HepG2 (cell line): ENCODE measurements around the gene ZNF281. TPM values are rescaled to one million over a fixed set of nuclear protein-coding genes. Genes with fewer than 3 reads are reported as not detected.

Experiments used
- ATAC-seq: fragments of 200-7000 bp; cut with Tn5 transposase; 3 replicates; pipeline ENCODE4 v1.9.1; 2020; ENCODE audit warnings: mild to moderate bottlenecking, moderate library complexity
- BruUV-seq: library from RNA; stranded (reverse); fragments of 400-500 nt; replicated peaks from 2 replicates; lab custom pipeline; 2021; lab: Mats Ljungman, UMichigan
- CTCF ChIA-PET: fragments of 300-600 bp; formaldehyde crosslinking; extraction: SDS; loops from one replicate; lab custom pipeline; 2021; ENCODE audit warnings: low total read pairs, inconsistent platforms, low intra/inter-chr PET ratio; lab: Yijun Ruan, JAX
- POLR2A ChIA-PET: fragments of 350-600 bp; sonication (Branson Sonifier 250); formaldehyde crosslinking; loops from one replicate; lab custom pipeline; 2020; ENCODE audit warnings: antibody characterized with exemption, inconsistent platforms; lab: Yijun Ruan, JAX
- DNase-seq: peaks from one replicate; pipeline ENCODE4 v3.0.0-alpha.2; 2015; ENCODE audit warnings: low spot score
- FAIRE-seq: peaks from 3 replicates; lab custom pipeline; 2011; peaks lifted over from hg19 to GRCh38; lab: Jason Lieb, UNC
- H2AFZ ChIP-seq: one replicate; pipeline ENCODE4 v1.6.1; 2011; ENCODE audit warnings: low read length, inconsistent platforms
- H3K27ac ChIP-seq: fragments of 300-600 bp; 3 replicates; pipeline ENCODE4 v1.8.0; 2011; ENCODE audit warnings: mixed run types, mild to moderate bottlenecking, mixed read lengths, low read length, inconsistent platforms; ENCODE audit not compliant: insufficient read depth; ENCODE audit errors: extremely low read length
- H3K27me3 ChIP-seq, 2 experiments: fragments of 200-600 bp in 1 of 2; 2 replicates in 1 of 2; 3 replicates in 1 of 2; pipeline versions ENCODE4 v1.6.0 to v1.8.0; 2011; ENCODE audit warnings: low read length in 2 of 2, mild to moderate bottlenecking in 2 of 2, moderate library complexity in 2 of 2, inconsistent platforms in 1 of 2; ENCODE audit not compliant: insufficient read depth in 2 of 2, control insufficient read depth in 1 of 2
- H3K36me3 ChIP-seq, 2 experiments: fragments of 200-600 bp in 1 of 2; replicated peaks in 1 of 2; 2 replicates in 1 of 2; 3 replicates in 1 of 2; pipeline versions ENCODE4 v1.5.1 to v1.8.0; 2011; ENCODE audit warnings: low read length in 2 of 2, inconsistent platforms in 1 of 2; ENCODE audit not compliant: insufficient read depth in 2 of 2, control insufficient read depth in 1 of 2
- H3K4me1 ChIP-seq: 2 replicates; pipeline ENCODE4 v1.5.1; 2012; ENCODE audit warnings: low read length, inconsistent platforms; ENCODE audit not compliant: insufficient read depth
- H3K4me2 ChIP-seq: 2 replicates; pipeline ENCODE4 v1.6.0; 2011; ENCODE audit warnings: low read depth, low read length, inconsistent platforms
- H3K4me3 ChIP-seq, 3 experiments: fragments of 200-600 bp in 1 of 3; sonication (generic), shearing (Covaris generic) in 1 of 3; replicated peaks in 1 of 3; 2 replicates each; pipeline ENCODE4 v1.5.1; 2011 to 2016; ENCODE audit warnings: low read length in 3 of 3, inconsistent platforms in 2 of 3, low read depth in 2 of 3, mild to moderate bottlenecking in 2 of 3, control low read depth in 1 of 3, mixed read lengths in 1 of 3; ENCODE audit not compliant: insufficient read depth in 1 of 3
- H3K79me2 ChIP-seq: one replicate; pipeline ENCODE4 v1.6.1; 2011; ENCODE audit warnings: low read length, inconsistent platforms; ENCODE audit not compliant: insufficient read depth
- H3K9ac ChIP-seq: 2 replicates; pipeline ENCODE4 v1.6.0; 2011; ENCODE audit warnings: mild to moderate bottlenecking, low read depth, low read length, inconsistent platforms; ENCODE audit not compliant: insufficient read depth
- H3K9me3 ChIP-seq: 2 replicates; pipeline ENCODE4 v1.5.1; 2012; ENCODE audit warnings: mild to moderate bottlenecking, low read length
- H4K20me1 ChIP-seq: 2 replicates; pipeline ENCODE4 v1.6.0; 2011; ENCODE audit warnings: inconsistent platforms, mild to moderate bottlenecking, low read length, moderate library complexity; ENCODE audit not compliant: insufficient read depth
- ATF6 ChIP-seq: sonication (generic); formaldehyde crosslinking; conservative IDR thresholded peaks from 2 replicates; pipeline ENCODE4 v1.4.0; 2020; ENCODE audit warnings: missing genetic modification reagents
- MBNL3 ChIP-seq: fragments of 250-450 bp; sonication (Bioruptor Pico); conservative IDR thresholded peaks from 2 replicates; pipeline ENCODE4 v1.8.0; 2022; ENCODE audit warnings: mild to moderate bottlenecking, inconsistent platforms
- MIER3 ChIP-seq: IDR thresholded peaks from 2 replicates; pipeline ENCODE4 v1.6.1; 2016; ENCODE audit warnings: missing compliant biosample characterization, borderline replicate concordance
- PLSCR1 ChIP-seq: sonication (generic); formaldehyde crosslinking; IDR thresholded peaks from 2 replicates; pipeline ENCODE4 v1.5.0; 2020; ENCODE audit warnings: missing genetic modification reagents, mild to moderate bottlenecking, borderline replicate concordance
- PRDM4 ChIP-seq: sonication (generic); formaldehyde crosslinking; IDR thresholded peaks from 2 replicates; pipeline ENCODE4 v1.9.0; 2021; ENCODE audit warnings: missing genetic modification reagents, borderline replicate concordance
- ZMYM2 ChIP-seq: sonication (generic); formaldehyde crosslinking; IDR thresholded peaks from 2 replicates; pipeline ENCODE4 v1.8.0; 2022; ENCODE audit warnings: mild to moderate bottlenecking, missing genetic modification reagents
- ZNF749 ChIP-seq: sonication (generic); formaldehyde crosslinking; IDR thresholded peaks from 2 replicates; pipeline ENCODE4 v1.8.0; 2022; ENCODE audit warnings: mild to moderate bottlenecking, missing genetic modification reagents, moderate library complexity, borderline replicate concordance
- in situ Hi-C: cut with HindIII; loops from 2 replicates; pipeline ENCODE4 v1.10.0; 2017; ENCODE audit warnings: low pct_unique_long_range_greater_than_20kb; ENCODE audit not compliant: extremely low pct_ligation_motif_present
- intact Hi-C: fragments of 100-400 bp; cut with micrococcal nuclease; formaldehyde crosslinking; loops from one replicate; pipeline ENCODE4 v1.10.0; 2022; ENCODE audit not compliant: unreplicated experiment
- polyA plus RNA-seq, 8 experiments: library from polyadenylated mRNA; depleted of rRNA in 3 of 8; stranded (reverse) in 7 of 8; unstranded in 1 of 8; fragments of >200 nt; fragmentation: Illumina TruSeq in 4 of 8; extraction: Trizol in 4 of 8; gene quantifications; 2 replicates each; pipeline versions ENCODE4 v1.2.1 to v1.2.3, GENCODE V29; 2011 to 2016; ENCODE audit warnings: low read depth in 4 of 8, missing spikeins in 1 of 8, mixed read lengths in 1 of 8; ENCODE audit not compliant: insufficient read depth in 1 of 8
- total RNA-seq, 5 experiments: library from RNA; depleted of rRNA; stranded (reverse); fragments of >200 nt; fragmentation: Illumina TruSeq; extraction: Trizol; gene quantifications; 2 replicates each; pipeline ENCODE4 v1.2.3, GENCODE V29; 2016; ENCODE audit warnings: low read depth in 1 of 5

ZNF281 gene
- total and polyA plus RNA-seq, 2 of the 13 experiments (the other 11 are each of a cell fraction or from before 2014, with no cell fraction given): 7.7 to 20.6 TPM

- ATAC-seq (no peak), DNase-seq (no peak), FAIRE-seq (no peak)
- peak overlapping the region; percentile 57; the same call in 1 of the 2 replicates for H3K4me2 ChIP-seq
- no peak overlapping the region for H3K9ac ChIP-seq
- no peaks in the 10 kb centered on the region for H3K36me3 ChIP-seq
- POLR2A ChIA-PET: no interaction called here
- BruUV-seq: no TSS peak
- no peak for TF ChIP-seq PRDM4 (CRISPR knock-in tag)
- TF ChIP-seq ZNF749 (CRISPR knock-in tag): no peak
- no peak for TF ChIP-seq ZMYM2 (CRISPR knock-in tag)
- no peak for TF ChIP-seq PLSCR1 (CRISPR knock-in tag)
- TF ChIP-seq ATF6 (CRISPR knock-in tag): no peak
- no peak for TF ChIP-seq MBNL3 (CRISPR knock-in tag)
- no peak for TF ChIP-seq MIER3
- intact Hi-C loops: no loop called here
- peak overlapping the region; percentile 49 for H2AFZ ChIP-seq
- H4K20me1 ChIP-seq: no peaks in the 10 kb centered on the region
- H3K4me3 ChIP-seq: no peak overlapping the region
- peaks cover 7% of the 10 kb centered on the region; the same call in 1 of the 2 replicates for H3K4me1 ChIP-seq
- H3K9me3 ChIP-seq: no peaks in the 10 kb centered on the region
- no peaks in the 10 kb centered on the region for H3K79me2 ChIP-seq
- no peak overlapping the region for H3K27ac ChIP-seq
- CTCF ChIA-PET: no interaction called here
- in situ Hi-C loops: no loop called here
- no peaks in the 10 kb centered on the region for H3K27me3 ChIP-seq
Measured at GRCh38 chr1:200437088-200437487, 27.3 kb upstream of the ZNF281 start.
